Omental fat pad (tissue), 4 donors: ENCODE measurements around the gene REXO1. TPM values are rescaled to one million over a fixed set of nuclear protein-coding genes. Genes with fewer than 3 reads are reported as not detected.

ENCODE experiments used
- ATAC-seq: fragments of 150-250 bp; one replicate; pipeline ENCODE4 v1.9.1; 2016; ENCODE audit warnings: mild to moderate bottlenecking, moderate library complexity; ENCODE audit not compliant: low FRiP score
- DNase-seq: peaks from one replicate; pipeline ENCODE4 v3.0.0-alpha.2; 2019; ENCODE audit warnings: low spot score
- total RNA-seq, 4 donors: library from RNA; depleted of rRNA; stranded (reverse); fragments of >200 nt; gene quantifications; one replicate each; pipeline ENCODE4 v1.1.0, GENCODE V29; 2016
- TF ChIP-seq, protein P1 (sequence below), 3 donors: fragments of 450-650 bp; IDR thresholded peaks; one replicate each; pipeline ENCODE4 v1.5.1; 2016 to 2017; ENCODE audit warnings: antibody characterized with exemption in 3 of 3, mild to moderate bottlenecking in 3 of 3, moderate library complexity in 2 of 3

Gene REXO1
- total RNA-seq, 4 donors from 2014 or later, result 17.0 to 31.3 (median 19.6) TPM

DNA sequence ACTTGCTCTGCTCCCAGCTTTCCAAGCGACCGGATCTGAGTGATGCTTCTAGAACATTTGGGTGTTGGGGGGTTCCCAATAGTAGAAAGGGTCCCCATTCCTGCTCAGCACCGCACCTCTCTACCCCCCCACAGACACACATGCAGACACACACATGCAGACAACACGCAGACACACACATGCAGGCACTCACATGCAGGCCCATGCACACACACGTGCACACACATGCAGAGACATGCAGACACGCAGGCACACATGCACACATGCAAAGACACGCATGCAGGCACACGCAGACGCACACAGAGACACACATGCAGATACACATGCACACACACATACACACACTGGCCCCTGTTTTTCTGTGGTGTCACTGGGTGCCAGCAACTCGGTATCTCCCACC, 71.1 kb downstream of the REXO1 start:
- DNase-seq (no peak), ATAC-seq (no peak)
- TF ChIP-seq, protein P1, sequence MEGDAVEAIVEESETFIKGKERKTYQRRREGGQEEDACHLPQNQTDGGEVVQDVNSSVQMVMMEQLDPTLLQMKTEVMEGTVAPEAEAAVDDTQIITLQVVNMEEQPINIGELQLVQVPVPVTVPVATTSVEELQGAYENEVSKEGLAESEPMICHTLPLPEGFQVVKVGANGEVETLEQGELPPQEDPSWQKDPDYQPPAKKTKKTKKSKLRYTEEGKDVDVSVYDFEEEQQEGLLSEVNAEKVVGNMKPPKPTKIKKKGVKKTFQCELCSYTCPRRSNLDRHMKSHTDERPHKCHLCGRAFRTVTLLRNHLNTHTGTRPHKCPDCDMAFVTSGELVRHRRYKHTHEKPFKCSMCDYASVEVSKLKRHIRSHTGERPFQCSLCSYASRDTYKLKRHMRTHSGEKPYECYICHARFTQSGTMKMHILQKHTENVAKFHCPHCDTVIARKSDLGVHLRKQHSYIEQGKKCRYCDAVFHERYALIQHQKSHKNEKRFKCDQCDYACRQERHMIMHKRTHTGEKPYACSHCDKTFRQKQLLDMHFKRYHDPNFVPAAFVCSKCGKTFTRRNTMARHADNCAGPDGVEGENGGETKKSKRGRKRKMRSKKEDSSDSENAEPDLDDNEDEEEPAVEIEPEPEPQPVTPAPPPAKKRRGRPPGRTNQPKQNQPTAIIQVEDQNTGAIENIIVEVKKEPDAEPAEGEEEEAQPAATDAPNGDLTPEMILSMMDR (IDR thresholded peaks at IDR 0.05), result no peak

- ATAC-seq (no peak), DNase-seq (no peak)
- TF ChIP-seq, protein P1 (IDR thresholded peaks at IDR 0.05), result no peak
Observed at GRCh38 chr19:1776606-1777147, 71.6 kb downstream of the REXO1 start.

DNA sequence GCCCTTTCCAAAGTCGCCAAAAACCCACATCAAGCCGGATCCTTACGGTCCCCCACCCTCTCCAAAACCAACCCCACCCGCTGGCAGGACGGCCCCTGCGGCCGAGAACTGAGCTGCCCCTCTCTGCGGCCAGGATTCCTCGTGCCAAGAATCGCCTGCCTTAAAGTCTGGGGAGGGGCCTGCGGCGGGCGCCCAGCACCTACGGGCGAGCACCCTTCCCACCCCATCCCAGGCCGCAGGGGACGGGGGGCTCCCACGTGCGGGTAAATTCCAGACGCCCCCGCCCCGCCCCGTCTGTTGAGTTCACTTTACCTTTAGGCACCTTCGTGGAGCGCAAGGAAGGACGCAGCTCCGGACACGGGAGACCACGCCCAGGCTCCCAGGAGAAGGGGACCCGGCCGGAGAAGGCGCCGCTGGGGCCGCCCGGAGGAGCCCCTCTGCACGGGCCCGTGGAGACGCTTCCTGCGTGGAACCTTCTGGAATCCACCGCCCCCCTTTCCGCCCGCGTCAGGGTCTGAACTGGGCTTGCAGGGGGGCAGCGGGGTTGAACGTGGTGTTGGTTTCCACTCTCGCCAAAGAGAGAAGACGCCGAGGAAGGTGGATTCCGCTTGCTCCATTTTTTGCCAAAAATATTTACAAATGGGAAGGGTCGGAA, 72.2 kb downstream of the REXO1 start:
- TF ChIP-seq, protein P1 (IDR thresholded peaks at IDR 0.05), result no peak
- ATAC-seq, result no peak
- no peak for DNase-seq

DNA sequence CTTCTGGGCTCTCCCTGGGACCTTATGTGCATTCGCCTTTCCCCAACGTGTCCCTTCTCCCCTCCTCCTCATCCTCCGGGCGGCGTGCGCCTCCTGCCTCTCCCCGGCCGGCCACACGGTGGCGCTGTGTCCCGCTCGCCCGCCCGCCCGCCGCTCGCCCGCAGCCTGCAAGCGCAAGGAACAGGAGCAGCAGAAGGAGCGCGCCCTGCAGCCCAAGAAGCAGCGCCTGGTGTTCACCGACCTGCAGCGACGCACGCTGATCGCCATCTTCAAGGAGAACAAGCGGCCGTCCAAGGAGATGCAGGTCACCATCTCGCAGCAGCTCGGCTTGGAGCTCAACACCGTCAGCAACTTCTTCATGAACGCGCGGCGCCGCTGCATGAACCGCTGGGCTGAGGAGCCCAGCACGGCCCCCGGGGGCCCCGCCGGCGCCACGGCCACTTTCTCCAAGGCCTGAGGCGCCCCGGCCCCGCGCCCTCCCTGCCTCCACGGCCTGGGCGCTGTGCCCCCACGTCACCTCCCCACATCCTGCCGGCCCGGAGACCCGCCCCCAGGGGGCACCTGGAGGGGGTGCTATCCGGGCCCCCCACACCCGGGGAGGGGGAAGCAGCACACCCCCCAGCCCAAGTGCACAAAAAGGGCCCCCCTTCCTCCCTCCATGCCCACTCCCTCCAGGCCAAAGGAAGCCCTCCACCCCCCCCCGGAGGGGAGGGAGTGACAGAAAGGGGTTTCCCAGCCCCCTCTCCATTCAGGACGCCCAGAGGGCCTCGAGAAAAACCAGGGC, 73.1 kb downstream of the REXO1 start:
- ATAC-seq (no peak), DNase-seq (no peak)
- TF ChIP-seq, protein P1 (IDR thresholded peaks at IDR 0.05), result no peak

DNA sequence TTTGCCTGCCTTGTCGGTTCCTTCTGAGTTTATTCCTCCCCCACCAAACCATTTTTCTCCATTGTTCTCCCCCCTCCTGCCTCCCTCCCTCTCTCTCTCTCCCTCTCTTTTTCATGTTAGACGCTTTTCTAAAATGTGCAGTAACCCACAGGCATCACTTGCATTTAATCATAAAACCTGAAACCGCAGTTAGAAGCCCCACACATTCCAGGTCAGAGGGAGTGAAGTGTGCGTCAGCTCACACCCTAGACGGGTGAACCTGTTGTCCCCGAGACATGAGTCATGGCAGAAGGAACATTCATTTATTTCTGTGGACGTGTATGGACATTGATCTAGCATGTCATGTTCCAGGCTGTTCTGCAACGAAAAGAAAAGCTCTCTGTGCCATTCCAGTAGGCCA, 75.1 kb downstream of the REXO1 start:
- DNase-seq (no peak), ATAC-seq (no peak)
- TF ChIP-seq, protein P1 (IDR thresholded peaks at IDR 0.05), result no peak

DNA sequence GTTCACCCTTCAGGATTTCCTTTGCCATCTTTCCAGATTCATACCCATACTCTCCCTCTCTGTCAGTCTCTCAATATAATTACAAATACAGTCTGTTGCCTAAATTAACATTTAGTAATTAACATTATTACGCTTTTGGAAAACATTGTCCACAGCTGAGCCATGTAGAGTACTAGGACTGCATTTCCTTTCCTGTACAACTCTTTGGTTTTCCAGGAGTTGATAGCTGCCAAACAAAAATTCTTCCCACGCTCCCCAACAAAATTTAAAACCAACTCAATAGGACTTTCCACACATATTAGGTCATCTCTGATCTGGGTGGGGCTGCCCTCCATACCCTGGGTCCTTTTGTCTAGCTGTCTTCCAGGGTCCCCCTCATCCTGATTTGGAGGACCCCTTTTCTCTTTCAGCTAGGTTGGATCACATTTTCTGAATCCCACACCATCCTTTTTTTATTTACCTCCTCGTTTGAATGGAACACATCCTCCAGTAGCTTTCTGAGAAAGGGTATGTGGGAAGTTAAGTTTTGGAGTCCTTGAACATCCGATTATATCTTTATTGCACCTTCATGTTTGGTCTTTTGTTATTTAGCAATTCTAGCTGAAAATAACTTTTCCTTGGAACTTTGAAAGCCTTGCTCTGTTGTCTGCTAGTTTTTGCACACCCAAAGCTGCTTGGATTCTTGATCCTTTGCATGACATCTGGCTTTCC, 77.3 kb downstream of the REXO1 start:
- no peak for DNase-seq
- TF ChIP-seq, protein P1 (IDR thresholded peaks at IDR 0.05), result no peak
- ATAC-seq, result no peak
